A549 (cell line): ENCODE data around the gene ITGA2. TPM values are rescaled to one million over a fixed set of nuclear protein-coding genes. Genes with fewer than 3 reads are reported as not detected.
A peak's percentile ranks its signal among the peaks of the same experiment; 100 is the strongest.

Experiments
- ATAC-seq, 2 experiments: fragments of 200-7000 bp in 1 of 2; fragments of >200 bp in 1 of 2; cut with Nextera tagmentation in 1 of 2; cut with Tn5 transposase in 1 of 2; 3 replicates each; pipeline versions ENCODE4 v1.8.0 to v1.9.1; 2018 to 2020; ENCODE audit warnings: mild to moderate bottlenecking in 1 of 2, moderate library complexity in 1 of 2
- CTCF ChIA-PET: fragments of 300-600 bp; sonication (Branson Sonifier 250); formaldehyde crosslinking; extraction: SDS; loops from one replicate; lab custom pipeline; 2021; ENCODE audit warnings: antibody characterized with exemption, inconsistent platforms; lab: Yijun Ruan, JAX
- POLR2A ChIA-PET: fragments of 350-600 bp; formaldehyde crosslinking; extraction: SDS; loops from one replicate; lab custom pipeline; 2021; ENCODE audit warnings: antibody characterized with exemption, inconsistent platforms; lab: Yijun Ruan, JAX
- DNase-seq, 2 experiments: peaks; one replicate each; pipeline versions ENCODE4 v3.0.0 to v3.0.0-alpha.2; 2011 to 2016; ENCODE audit warnings: low read depth in 1 of 2, low spot score in 1 of 2
- FAIRE-seq: peaks from 2 replicates; lab custom pipeline; 2011; peaks lifted over from hg19 to GRCh38; lab: Jason Lieb, UNC
- H3K27ac ChIP-seq, 2 experiments: fragments of >200 bp; sonication (Bioruptor Twin); formaldehyde crosslinking; 3 replicates each; pipeline ENCODE4 v1.5.1; 2016 to 2017
- H3K4me1 ChIP-seq: fragments of >200 bp; sonication (Bioruptor Twin); formaldehyde crosslinking; 3 replicates; pipeline ENCODE4 v1.6.1; 2016
- H3K4me2 ChIP-seq: fragments of >200 bp; sonication (Bioruptor Twin); formaldehyde crosslinking; 3 replicates; pipeline ENCODE4 v1.6.1; 2016
- H3K4me3 ChIP-seq: fragments of >200 bp; sonication (Bioruptor Twin); formaldehyde crosslinking; 3 replicates; pipeline ENCODE4 v1.5.1; 2016
- H3K9me3 ChIP-seq: fragments of >200 bp; sonication (Bioruptor Twin); formaldehyde crosslinking; 3 replicates; pipeline ENCODE4 v1.6.1; 2016
- CEBPB ChIP-seq, 2 experiments: fragments of >200 bp in 1 of 2; sonication (Bioruptor Twin) in 1 of 2; formaldehyde crosslinking in 1 of 2; IDR thresholded peaks; 2 replicates each; pipeline ENCODE4 v1.6.1; 2012 to 2016
- EHMT2 ChIP-seq: fragments of 200-600 bp; sonication (generic); IDR thresholded peaks from 2 replicates; pipeline ENCODE4 v1.6.1; 2016; ENCODE audit warnings: antibody characterized with exemption, low read depth, mild to moderate bottlenecking, moderate library complexity
- FOSL2 ChIP-seq, 2 experiments: fragments of 450-650 bp in 1 of 2; fragments of >200 bp in 1 of 2; sonication (Bioruptor Twin) in 1 of 2; formaldehyde crosslinking; IDR thresholded peaks; 2 replicates each; pipeline versions ENCODE4 v1.5.0 to v1.6.1; 2016 to 2020; ENCODE audit warnings: mild to moderate bottlenecking in 1 of 2, moderate library complexity in 1 of 2
- HMGXB4 ChIP-seq: fragments of 250-450 bp; sonication (Bioruptor Pico); IDR thresholded peaks from 2 replicates; pipeline ENCODE4 v1.5.0; 2021; ENCODE audit warnings: mild to moderate bottlenecking, moderate library complexity, borderline replicate concordance
- HOXB13 ChIP-seq: fragments of 250-450 bp; sonication (Bioruptor Pico); IDR thresholded peaks from 2 replicates; pipeline ENCODE4 v1.5.0; 2020; ENCODE audit warnings: low read depth, mild to moderate bottlenecking, moderate library complexity
- MAZ ChIP-seq: fragments of 150-350 bp; IDR thresholded peaks from 2 replicates; pipeline ENCODE4 v1.6.1; 2014; ENCODE audit warnings: antibody characterized with exemption, low read depth, low read length, borderline replicate concordance
- NPAS2 ChIP-seq: fragments of 250-450 bp; sonication (Bioruptor Pico); IDR thresholded peaks from 2 replicates; pipeline ENCODE4 v1.8.0; 2022; ENCODE audit warnings: mild to moderate bottlenecking, moderate library complexity, borderline replicate concordance
- PHF8 ChIP-seq: fragments of 200-600 bp; sonication (generic); IDR thresholded peaks from 2 replicates; pipeline ENCODE4 v1.6.1; 2016; ENCODE audit warnings: low read depth, mild to moderate bottlenecking, antibody characterized with exemption, moderate library complexity, borderline replicate concordance
- POLR2AphosphoS2 ChIP-seq: conservative IDR thresholded peaks from 2 replicates; pipeline ENCODE4 v1.6.1; 2012; ENCODE audit warnings: low read length, improper control_type of control experiment, inconsistent platforms
- RARB ChIP-seq: fragments of 250-450 bp; sonication (Bioruptor Pico); IDR thresholded peaks from 2 replicates; pipeline ENCODE4 v1.8.0; 2021; ENCODE audit warnings: mild to moderate bottlenecking, moderate library complexity
- SREBF2 ChIP-seq: fragments of 450-650 bp; IDR thresholded peaks from 2 replicates; pipeline ENCODE4 v1.6.1; 2014; ENCODE audit warnings: mild to moderate bottlenecking, moderate library complexity
- TFCP2L1 ChIP-seq: fragments of 250-450 bp; sonication (Bioruptor Pico); IDR thresholded peaks from 2 replicates; pipeline ENCODE4 v1.5.0; 2021; ENCODE audit warnings: mild to moderate bottlenecking
- TP53 ChIP-seq: fragments of 250-450 bp; sonication (Bioruptor Pico); IDR thresholded peaks from 2 replicates; pipeline ENCODE4 v1.5.0; 2021; ENCODE audit warnings: mild to moderate bottlenecking, moderate library complexity
- USF2 ChIP-seq: fragments of 450-650 bp; IDR thresholded peaks from 2 replicates; pipeline ENCODE4 v1.6.1; 2014; ENCODE audit warnings: antibody characterized with exemption
- ZC3H11A ChIP-seq: fragments of 450-650 bp; IDR thresholded peaks from 2 replicates; pipeline ENCODE4 v1.6.1; 2014; ENCODE audit warnings: antibody characterized with exemption, mild to moderate bottlenecking
- WGBS: methylation state at CpG from one replicate; pipeline ENCODE4 v1.1.6; 2017; ENCODE audit errors: missing lambda C conversion rate; 5-methylcytosine and 5-hydroxymethylcytosine counted together
- polyA plus RNA-seq, 4 experiments: library from polyadenylated mRNA; depleted of rRNA in 3 of 4; stranded (reverse); fragments of >200 nt; fragmentation: RNase III in 1 of 4; extraction: RNeasy Plus Mini Kit Qiagen cat#74134 plus additional on column Dnase treatment in 1 of 4; gene quantifications; 2 replicates in 3 of 4; 3 replicates in 1 of 4; pipeline ENCODE4 v1.2.3, GENCODE V29; 2011 to 2017
- TF ChIP-seq, protein P1 (sequence below): IDR thresholded peaks from 2 replicates; pipeline ENCODE4 v1.6.1; 2012; ENCODE audit warnings: low read depth, borderline replicate concordance

The ITGA2 gene
- polyA plus RNA-seq, 2 of the 4 experiments (the other 2 are of a cell fraction): 8.5 to 28.0 TPM

GRCh38 chr5:52945040-52945439 lies 44.1 kb upstream of the ITGA2 start:
- H3K4me3 ChIP-seq: peak overlapping the region; percentile 36
- no peaks in the 10 kb centered on the region for H3K9me3 ChIP-seq
- ATAC-seq (no peak), FAIRE-seq (no peak), DNase-seq (no peak)
- H3K27ac ChIP-seq: peak overlapping the region; percentile 29 to 34; a peak in 1 of 6 replicates
- peak overlapping the region; percentile 83 for H3K4me2 ChIP-seq
- H3K4me1 ChIP-seq: peaks cover 13% of the 10 kb centered on the region; the same call in 2 of the 3 replicates
- TF ChIP-seq TP53 (CRISPR knock-in tag) (no peak), SREBF2 (no peak)
- WGBS: 11% methylated on average over 4 of the region's 4 CpGs
- ChIA-PET CTCF (interaction anchor here (1.0 to 2.5 kb wide), 3 partner anchors 29 to 151 kb away, joined by 3 to 8 read pairs (median 6); no protein-coding TSS in a partner anchor), POLR2A (no interaction called here)

GRCh38 chr5:52947208-52947607 lies 41.9 kb upstream of the ITGA2 start:
- FAIRE-seq: peak; percentile 39
- H3K4me2 ChIP-seq: no peak overlapping the region
- H3K27ac ChIP-seq: no peak overlapping the region
- no peaks in the 10 kb centered on the region for H3K9me3 ChIP-seq
- no peak for DNase-seq
- CTCF ChIA-PET: interaction anchor here (1.3 to 9.1 kb wide), 11 partner anchors 10 to 159 kb away, joined by 5 to 124 read pairs (median 27); partner anchors contain the start of gene ITGA2
- 24% methylated on average over 4 of the region's 4 CpGs for WGBS
- POLR2A ChIA-PET: interaction anchor here (1.3 kb wide), 1 partner anchor 145 kb away, joined by 4 read pairs; no protein-coding TSS in a partner anchor
- no peak overlapping the region for H3K4me3 ChIP-seq
- peaks cover 13% of the 10 kb centered on the region; the same call in 2 of the 3 replicates for H3K4me1 ChIP-seq
- no peak for ATAC-seq
- TF ChIP-seq RARB (CRISPR knock-in tag): no peak

- Histone ChIP-seq H3K4me3 (no peak overlapping the region), H3K9me3 (no peaks in the 10 kb centered on the region), H3K4me2 (no peak overlapping the region), H3K27ac (no peak overlapping the region), H3K4me1 (peaks cover 13% of the 10 kb centered on the region; the same call in 2 of the 3 replicates)
- ChIA-PET POLR2A (interaction anchor here (0.6 to 2.5 kb wide), 4 partner anchors 40 to 145 kb away, joined by 3 to 8 read pairs (median 4); partner anchors contain the start of gene ITGA2), CTCF (interaction anchor here (0.7 to 9.1 kb wide), 45 partner anchors 9 to 1276 kb away, joined by 3 to 124 read pairs (median 9); partner anchors contain the start of genes ITGA2 and MOCS2)
- DNase-seq: no peak
- peak; percentile 39 for FAIRE-seq
- TF ChIP-seq ZC3H11A (no peak), USF2 (no peak), HMGXB4 (CRISPR knock-in tag) (no peak), HOXB13 (CRISPR knock-in tag) (no peak), PHF8 (no peak), NPAS2 (no peak), TP53 (CRISPR knock-in tag) (no peak), CEBPB (IDR thresholded peaks at IDR 0.05) (no peak), FOSL2 (IDR thresholded peaks at IDR 0.05) (no peak), FOSL2 (CRISPR knock-in tag; IDR thresholded peaks at IDR 0.05) (no peak), TFCP2L1 (no peak), POLR2AphosphoS2 (no peak), EHMT2 (no peak), MAZ (no peak)
- TF ChIP-seq, protein P1, sequence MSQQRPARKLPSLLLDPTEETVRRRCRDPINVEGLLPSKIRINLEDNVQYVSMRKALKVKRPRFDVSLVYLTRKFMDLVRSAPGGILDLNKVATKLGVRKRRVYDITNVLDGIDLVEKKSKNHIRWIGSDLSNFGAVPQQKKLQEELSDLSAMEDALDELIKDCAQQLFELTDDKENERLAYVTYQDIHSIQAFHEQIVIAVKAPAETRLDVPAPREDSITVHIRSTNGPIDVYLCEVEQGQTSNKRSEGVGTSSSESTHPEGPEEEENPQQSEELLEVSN: no peak
- no peak for ATAC-seq
Observed at GRCh38 chr5:52947851-52948250, 41.3 kb upstream of the ITGA2 start.
